SU-DHL-6 (cell line): Measurements from ENCODE around the gene UCMA.

Experiments
- CTCF ChIP-seq: fragments of 200-600 bp; sonication (generic); IDR thresholded peaks from one replicate; pipeline ENCODE4 v1.5.1; 2017; ENCODE audit warnings: antibody characterized with exemption, mild to moderate bottlenecking, low read length, moderate library complexity; ENCODE audit not compliant: insufficient read depth, poor library complexity, severe bottlenecking
- EZH2phosphoT487 ChIP-seq: fragments of 200-600 bp; sonication (generic), shearing (Covaris generic); conservative IDR thresholded peaks from 2 replicates; pipeline ENCODE4 v1.6.1; 2018; ENCODE audit warnings: mild to moderate bottlenecking, antibody characterized with exemption, low read length, moderate library complexity, mixed read lengths

GRCh38 chr10:13234172-13234571 lies at the start of gene UCMA:
- TF ChIP-seq CTCF = no peak
- no peak for TF ChIP-seq EZH2phosphoT487
